GM20000 (cell line): ENCODE data around the gene IFT122.
"Not testable (repeated sequence)": the region's sequence is repeated elsewhere in the genome, so short reads cannot be mapped to it uniquely, and the experiment has no call there.

ENCODE experiments used
- DNase-seq: peaks from one replicate; pipeline ENCODE4 v3.0.0; 2012; ENCODE audit warnings: low spot score
- TF ChIP-seq, protein P1 (sequence below): IDR thresholded peaks from 2 replicates; pipeline ENCODE4 v1.5.1; 2012; ENCODE audit warnings: mild to moderate bottlenecking, control low read depth; ENCODE audit errors: extremely low read depth, missing control alignments

Gene IFT122

DNA sequence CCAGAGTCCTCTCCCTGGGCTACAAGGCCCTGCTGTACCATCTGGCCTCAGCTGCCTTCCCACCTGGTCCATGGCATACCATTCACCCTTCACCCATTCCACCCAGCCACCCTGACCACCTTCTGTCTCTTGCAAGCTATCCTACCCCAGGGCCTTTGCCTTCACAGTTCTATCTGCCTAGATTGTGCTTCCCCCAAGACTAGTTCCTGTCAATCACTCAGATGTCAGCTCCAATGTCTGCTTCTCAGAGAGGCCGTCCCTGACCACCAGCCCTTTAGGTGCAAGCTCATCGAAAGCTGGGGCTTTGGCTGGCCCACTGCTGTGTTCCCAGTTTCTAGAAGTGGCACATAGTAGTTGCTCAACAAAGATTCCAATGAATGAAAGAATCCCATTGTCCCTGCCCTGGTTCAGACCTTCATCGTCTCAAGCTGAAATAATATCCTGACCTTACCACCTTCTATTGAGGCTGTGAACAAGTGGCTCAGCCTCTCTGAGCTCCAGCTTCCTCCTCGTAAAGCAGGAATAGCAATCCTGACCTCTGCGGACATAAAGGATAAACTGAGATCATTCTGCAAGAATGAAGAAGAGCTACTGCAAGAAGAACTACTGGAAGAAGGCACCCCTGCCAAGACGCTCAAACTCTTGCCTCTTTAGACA lies 27.4 kb upstream of the IFT122 start:
- no peak for DNase-seq
- TF ChIP-seq, protein P1, sequence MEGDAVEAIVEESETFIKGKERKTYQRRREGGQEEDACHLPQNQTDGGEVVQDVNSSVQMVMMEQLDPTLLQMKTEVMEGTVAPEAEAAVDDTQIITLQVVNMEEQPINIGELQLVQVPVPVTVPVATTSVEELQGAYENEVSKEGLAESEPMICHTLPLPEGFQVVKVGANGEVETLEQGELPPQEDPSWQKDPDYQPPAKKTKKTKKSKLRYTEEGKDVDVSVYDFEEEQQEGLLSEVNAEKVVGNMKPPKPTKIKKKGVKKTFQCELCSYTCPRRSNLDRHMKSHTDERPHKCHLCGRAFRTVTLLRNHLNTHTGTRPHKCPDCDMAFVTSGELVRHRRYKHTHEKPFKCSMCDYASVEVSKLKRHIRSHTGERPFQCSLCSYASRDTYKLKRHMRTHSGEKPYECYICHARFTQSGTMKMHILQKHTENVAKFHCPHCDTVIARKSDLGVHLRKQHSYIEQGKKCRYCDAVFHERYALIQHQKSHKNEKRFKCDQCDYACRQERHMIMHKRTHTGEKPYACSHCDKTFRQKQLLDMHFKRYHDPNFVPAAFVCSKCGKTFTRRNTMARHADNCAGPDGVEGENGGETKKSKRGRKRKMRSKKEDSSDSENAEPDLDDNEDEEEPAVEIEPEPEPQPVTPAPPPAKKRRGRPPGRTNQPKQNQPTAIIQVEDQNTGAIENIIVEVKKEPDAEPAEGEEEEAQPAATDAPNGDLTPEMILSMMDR: no peak

DNA sequence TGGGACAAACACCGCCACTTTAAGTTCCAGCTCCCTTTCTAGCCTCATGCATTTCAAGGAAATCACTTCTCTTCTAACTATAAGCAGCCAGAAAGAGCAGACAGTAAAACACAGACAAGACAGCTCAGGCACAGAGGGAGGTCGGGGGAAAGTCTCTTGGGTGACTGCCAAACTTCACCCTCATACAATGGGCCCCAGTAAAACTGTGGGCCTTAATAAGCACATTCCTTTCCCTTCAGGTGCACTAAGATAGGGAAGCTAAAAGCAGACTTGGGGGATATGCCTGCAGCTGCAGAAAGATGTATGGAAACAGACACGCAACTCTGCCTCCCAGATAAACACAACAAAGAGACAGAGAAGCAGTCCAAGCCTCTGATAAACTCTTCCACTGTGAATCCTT lies 26.8 kb upstream of the IFT122 start:
- DNase-seq: not testable (repeated sequence)

DNA sequence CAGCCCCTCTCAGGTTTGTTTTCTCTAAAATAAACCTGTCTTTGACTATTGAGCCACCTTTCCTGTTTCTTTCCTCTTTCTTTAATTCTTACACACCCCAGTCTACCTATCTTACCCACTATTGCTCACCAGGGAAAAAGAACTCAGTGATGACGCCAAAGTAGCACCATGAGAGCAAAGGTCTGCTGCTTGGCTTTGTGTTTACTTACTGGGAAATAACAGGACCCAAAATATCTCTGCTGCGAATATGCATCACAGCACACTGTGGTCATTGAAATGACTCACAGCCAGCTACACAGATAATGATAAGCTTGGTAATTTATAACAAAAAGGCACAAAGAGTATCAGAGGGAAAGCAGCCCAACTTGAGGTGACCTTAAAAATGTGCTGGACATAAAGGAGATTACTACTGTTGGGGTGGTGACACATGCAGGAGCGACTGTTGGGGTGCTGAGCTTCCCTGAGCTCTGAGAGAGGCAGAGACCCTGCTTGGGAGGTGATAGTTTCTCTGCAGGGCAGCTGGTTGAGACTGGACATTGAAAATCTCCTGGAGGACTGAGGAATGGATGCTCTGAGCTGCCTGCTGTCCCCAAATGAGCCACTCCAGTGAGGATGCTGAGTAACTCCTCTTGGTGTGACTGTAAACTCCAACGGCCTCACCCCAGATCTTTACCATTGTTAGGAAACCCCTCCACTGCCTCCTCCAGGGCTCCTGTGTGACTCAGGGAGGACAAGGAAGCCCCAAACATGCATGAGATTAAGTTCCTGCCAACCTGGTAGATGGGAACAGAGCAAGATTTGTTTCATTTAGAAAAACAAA lies 26.1 kb upstream of the IFT122 start:
- TF ChIP-seq, protein P1: no peak
- peak; percentile 62 for DNase-seq

DNA sequence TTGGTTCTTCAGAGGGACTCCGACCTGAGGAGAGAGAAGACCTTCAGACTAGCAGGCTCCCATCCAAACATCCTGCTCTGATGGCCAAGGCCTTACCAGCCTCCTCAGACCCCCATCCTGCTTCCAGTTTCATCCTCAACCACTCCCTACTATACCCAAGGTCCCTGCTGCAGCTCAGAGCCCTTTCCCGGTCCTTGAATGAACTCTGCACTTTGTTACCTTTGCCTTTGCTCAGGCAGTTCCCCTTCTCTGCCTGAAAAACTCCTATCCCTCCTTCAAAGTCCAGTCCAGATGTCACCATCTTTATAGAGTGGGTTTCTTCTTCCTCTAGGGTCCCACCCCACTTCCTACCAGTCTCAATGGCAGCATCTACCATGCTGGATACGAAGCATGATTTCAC lies 24.6 kb upstream of the IFT122 start:
- DNase-seq: no peak
- TF ChIP-seq, protein P1: no peak

DNA sequence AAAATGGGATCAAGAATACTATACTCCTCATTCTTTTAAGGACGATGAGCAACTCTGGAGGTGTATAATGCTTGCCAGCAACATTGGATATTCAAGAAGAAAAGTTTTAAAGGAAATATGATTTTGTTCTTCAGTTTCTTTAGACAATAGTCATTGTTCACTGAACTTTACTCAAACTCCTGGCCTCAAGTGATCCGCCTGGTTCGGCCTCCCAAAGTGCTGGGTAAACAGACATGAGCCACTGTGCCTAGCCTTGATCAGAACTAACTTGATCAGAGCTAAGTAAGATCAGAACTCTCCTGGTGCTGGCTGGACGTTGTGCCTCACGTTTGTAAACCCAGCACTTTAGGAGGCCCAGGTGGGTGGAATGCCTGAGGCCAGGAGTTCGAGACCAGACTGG lies 24.2 kb upstream of the IFT122 start:
- no peak for DNase-seq
- TF ChIP-seq, protein P1: no peak

DNA sequence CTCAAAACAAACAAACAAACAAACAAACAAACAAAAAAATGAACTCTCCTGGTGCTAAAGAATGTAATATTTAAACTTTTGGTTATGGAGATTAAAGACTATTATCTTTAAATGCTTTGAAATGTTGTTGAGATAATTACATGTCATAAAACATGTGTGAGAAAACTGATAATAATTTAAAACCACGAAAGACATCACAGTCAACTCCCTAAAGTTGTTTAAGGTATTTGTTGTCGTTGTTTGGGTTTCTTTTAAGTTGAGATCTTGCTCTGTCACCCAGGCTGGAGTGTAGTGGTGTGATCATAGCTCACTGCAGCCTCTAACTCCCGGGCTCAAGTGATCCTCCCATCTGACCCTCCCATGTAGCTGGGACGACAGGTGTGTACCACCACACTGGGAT lies 23.6 kb upstream of the IFT122 start:
- TF ChIP-seq, protein P1: no peak
- DNase-seq: no peak

DNA sequence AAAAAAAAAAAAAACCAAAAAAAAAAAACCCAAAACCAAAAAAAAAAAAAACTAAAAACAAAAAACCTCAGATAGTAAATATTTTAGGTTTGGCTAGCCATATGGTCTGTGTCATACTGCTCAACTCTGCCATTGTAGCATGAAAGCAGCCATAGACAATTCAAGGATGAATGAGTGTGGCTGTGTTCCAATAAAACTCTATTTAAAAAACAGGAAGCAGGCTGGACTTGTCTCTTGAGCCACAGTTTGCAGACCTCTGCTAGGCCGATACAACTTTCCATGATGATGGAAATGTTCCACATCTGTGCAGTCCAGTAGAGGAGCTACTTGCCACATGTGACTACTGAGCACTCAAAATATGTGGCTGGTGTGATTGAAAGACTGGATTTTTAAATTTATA lies 22.7 kb upstream of the IFT122 start:
- DNase-seq: no peak
- TF ChIP-seq, protein P1: no peak
